Neutrophil (primary cell): ENCODE results near the gene RAB26.

Source experiments
- H3K27ac ChIP-seq: fragments of 200-600 bp; sonication (generic); 2 replicates; pipeline ENCODE4 v1.5.1; 2016; ENCODE audit warnings: mild to moderate bottlenecking, moderate library complexity
- H3K27me3 ChIP-seq: fragments of 200-600 bp; sonication (generic); 2 replicates; pipeline ENCODE4 v1.6.0; 2016; ENCODE audit warnings: mild to moderate bottlenecking
- H3K36me3 ChIP-seq: fragments of 200-600 bp; sonication (generic); 2 replicates; pipeline ENCODE4 v1.5.1; 2017
- H3K4me1 ChIP-seq, 2 experiments: fragments of 200-600 bp in 1 of 2; sonication (generic) in 1 of 2; 1 replicate in 1 of 2; 2 replicates in 1 of 2; pipeline versions ENCODE4 v1.5.1 to v1.6.1; 2013 to 2016; ENCODE audit warnings: low read depth in 1 of 2, low read length in 1 of 2, mild to moderate bottlenecking in 1 of 2, moderate library complexity in 1 of 2; ENCODE audit not compliant: control insufficient read depth in 1 of 2, insufficient read depth in 1 of 2
- H3K4me3 ChIP-seq, 2 experiments: fragments of 200-600 bp in 1 of 2; sonication (generic) in 1 of 2; 1 replicate in 1 of 2; 2 replicates in 1 of 2; pipeline ENCODE4 v1.5.1; 2013 to 2016; ENCODE audit warnings: low read depth in 1 of 2, low read length in 1 of 2, mild to moderate bottlenecking in 1 of 2, moderate library complexity in 1 of 2
- H3K9me3 ChIP-seq: fragments of 200-600 bp; sonication (generic); 2 replicates; pipeline ENCODE4 v1.5.1; 2016
- TF ChIP-seq, protein P1 (sequence below): fragments of 200-600 bp; sonication (generic); IDR thresholded peaks from 2 replicates; pipeline ENCODE4 v1.5.1; 2016; ENCODE audit warnings: antibody characterized with exemption

Gene RAB26

GRCh38 chr16:2188395-2188794, 40.0 kb downstream of the RAB26 start:
- Histone ChIP-seq H3K9me3 (no peaks in the 10 kb centered on the region), H3K36me3 (no peaks in the 10 kb centered on the region), H3K4me1 (no peaks in the 10 kb centered on the region), H3K4me3 (no peak overlapping the region), H3K27me3 (peaks cover 7% of the 10 kb centered on the region), H3K27ac (no peak overlapping the region)
- TF ChIP-seq, protein P1, sequence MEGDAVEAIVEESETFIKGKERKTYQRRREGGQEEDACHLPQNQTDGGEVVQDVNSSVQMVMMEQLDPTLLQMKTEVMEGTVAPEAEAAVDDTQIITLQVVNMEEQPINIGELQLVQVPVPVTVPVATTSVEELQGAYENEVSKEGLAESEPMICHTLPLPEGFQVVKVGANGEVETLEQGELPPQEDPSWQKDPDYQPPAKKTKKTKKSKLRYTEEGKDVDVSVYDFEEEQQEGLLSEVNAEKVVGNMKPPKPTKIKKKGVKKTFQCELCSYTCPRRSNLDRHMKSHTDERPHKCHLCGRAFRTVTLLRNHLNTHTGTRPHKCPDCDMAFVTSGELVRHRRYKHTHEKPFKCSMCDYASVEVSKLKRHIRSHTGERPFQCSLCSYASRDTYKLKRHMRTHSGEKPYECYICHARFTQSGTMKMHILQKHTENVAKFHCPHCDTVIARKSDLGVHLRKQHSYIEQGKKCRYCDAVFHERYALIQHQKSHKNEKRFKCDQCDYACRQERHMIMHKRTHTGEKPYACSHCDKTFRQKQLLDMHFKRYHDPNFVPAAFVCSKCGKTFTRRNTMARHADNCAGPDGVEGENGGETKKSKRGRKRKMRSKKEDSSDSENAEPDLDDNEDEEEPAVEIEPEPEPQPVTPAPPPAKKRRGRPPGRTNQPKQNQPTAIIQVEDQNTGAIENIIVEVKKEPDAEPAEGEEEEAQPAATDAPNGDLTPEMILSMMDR: no peak

- TF ChIP-seq, protein P1: no peak
- no peak overlapping the region for H3K27ac ChIP-seq
- no peaks in the 10 kb centered on the region for H3K9me3 ChIP-seq
- peaks cover 17% of the 10 kb centered on the region for H3K27me3 ChIP-seq
- H3K4me1 ChIP-seq: no peaks in the 10 kb centered on the region
- H3K4me3 ChIP-seq: no peak overlapping the region
- H3K36me3 ChIP-seq: no peaks in the 10 kb centered on the region
Observed at GRCh38 chr16:2189252-2189893, 40.9 kb downstream of the RAB26 start.

GRCh38 chr16:2190002-2190658, 41.7 kb downstream of the RAB26 start:
- no peaks in the 10 kb centered on the region for H3K9me3 ChIP-seq
- no peak overlapping the region for H3K27ac ChIP-seq
- TF ChIP-seq, protein P1: no peak
- H3K36me3 ChIP-seq: no peaks in the 10 kb centered on the region
- peaks cover 25% of the 10 kb centered on the region for H3K27me3 ChIP-seq
- H3K4me1 ChIP-seq: peaks cover 0 to 3% of the 10 kb centered on the region in 2 experiments
- H3K4me3 ChIP-seq: no peak overlapping the region

GRCh38 chr16:2190659-2191445, 42.4 kb downstream of the RAB26 start:
- Histone ChIP-seq H3K4me1 (peaks cover 0 to 8% of the 10 kb centered on the region in 2 experiments), H3K36me3 (no peaks in the 10 kb centered on the region), H3K4me3 (no peak overlapping the region), H3K9me3 (no peaks in the 10 kb centered on the region), H3K27ac (no peak overlapping the region), H3K27me3 (peaks cover 32% of the 10 kb centered on the region)
- TF ChIP-seq, protein P1: no peak

DNA sequence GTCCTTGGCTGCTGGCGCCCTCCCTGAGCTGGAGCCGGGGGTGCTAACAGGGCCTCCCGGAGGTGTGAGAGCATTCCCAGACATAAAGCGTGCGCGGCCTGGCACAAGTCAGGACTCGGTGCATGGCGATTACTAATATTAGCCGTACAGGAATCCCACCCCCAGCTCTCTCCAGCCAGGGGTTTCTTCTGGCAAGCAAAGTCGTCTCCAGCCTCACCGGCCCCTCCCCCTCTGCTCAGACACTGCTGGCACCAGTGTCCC, 43.0 kb downstream of the RAB26 start:
- TF ChIP-seq, protein P1: no peak
- Histone ChIP-seq H3K36me3 (no peaks in the 10 kb centered on the region), H3K27me3 (peaks cover 37% of the 10 kb centered on the region), H3K4me1 (peaks cover 0 to 11% of the 10 kb centered on the region in 2 experiments), H3K27ac (no peak overlapping the region), H3K4me3 (no peak overlapping the region), H3K9me3 (no peaks in the 10 kb centered on the region)
